GM13976 (cell line): Measurements from ENCODE around the gene ZDHHC9.

ENCODE experiments used
- DNase-seq: peaks from one replicate; pipeline ENCODE4 v3.0.0; 2012; ENCODE audit warnings: low spot score
- CTCF ChIP-seq: IDR thresholded peaks from 2 replicates; pipeline ENCODE4 v1.5.1; 2012; ENCODE audit warnings: borderline replicate concordance, mild to moderate bottlenecking; ENCODE audit not compliant: insufficient read depth; ENCODE audit errors: extremely low read depth, missing control alignments, control extremely low read depth
- in situ Hi-C: fragments of 300-500 bp; cut with MboI; formaldehyde crosslinking; loops from one replicate; pipeline ENCODE4 v1.12.0; 2022; ENCODE audit warnings: low sequenced_read_pairs, mixed read lengths, inconsistent platforms; ENCODE audit not compliant: unreplicated experiment

Gene ZDHHC9

GRCh38 chrX:129782706-129783105 is 61.0 kb downstream of the ZDHHC9 start:
- no peak for TF ChIP-seq CTCF
- in situ Hi-C loops, result no loop called here
- no peak for DNase-seq

GRCh38 chrX:129781680-129782495 is 61.8 kb downstream of the ZDHHC9 start:
- TF ChIP-seq CTCF, result no peak
- in situ Hi-C loops, result no loop called here
- DNase-seq, result no peak

- no peak for TF ChIP-seq CTCF
- DNase-seq, result peak; percentile 79
- in situ Hi-C loops, result no loop called here
Measured at GRCh38 chrX:129781134-129781672, 62.5 kb downstream of the ZDHHC9 start.

- no peak for TF ChIP-seq CTCF
- in situ Hi-C loops, result no loop called here
- no peak for DNase-seq
Measured at GRCh38 chrX:129780441-129781105, 63.1 kb downstream of the ZDHHC9 start.

GRCh38 chrX:129779747-129780146 is 63.9 kb downstream of the ZDHHC9 start, which contains the start of gene SASH3:
Gene SASH3 (plus strand): TSS chrX:129779949. CDS start chrX:129780098, 149 bp downstream.
- no peak for TF ChIP-seq CTCF
- in situ Hi-C loops, result no loop called here
- DNase-seq, result peak; percentile 52

- in situ Hi-C loops, result no loop called here
- no peak for DNase-seq
- TF ChIP-seq CTCF, result no peak
Measured at GRCh38 chrX:129779086-129779672, 64.5 kb downstream of the ZDHHC9 start.
